HG02870 (cell line): Measurements from ENCODE around the gene TMEM203.

Experiments used
- ATAC-seq: cut with Tn5 transposase; IDR thresholded peaks from one replicate; pipeline ENCODE4 v1.9.1; 2021; ENCODE audit warnings: mild to moderate bottlenecking, moderate library complexity; ENCODE audit not compliant: unreplicated experiment

Gene TMEM203

GRCh38 chr9:137182836-137183235, 22.6 kb downstream of the TMEM203 start:
- ATAC-seq, result no peak

- no peak for ATAC-seq
These were observed 23.8 kb downstream of the TMEM203 start for GRCh38 chr9:137181680-137182079.

GRCh38 chr9:137180491-137180890, 25.0 kb downstream of the TMEM203 start:
- no peak for ATAC-seq

GRCh38 chr9:137179761-137180160, 25.7 kb downstream of the TMEM203 start:
- no peak for ATAC-seq

GRCh38 chr9:137178939-137179630, 26.4 kb downstream of the TMEM203 start:
- ATAC-seq, result no peak

- no peak for ATAC-seq
These were observed 27.1 kb downstream of the TMEM203 start for GRCh38 chr9:137178201-137178938.

- no peak for ATAC-seq
These were observed 28.9 kb downstream of the TMEM203 start for GRCh38 chr9:137176302-137177182.

GRCh38 chr9:137175345-137175961, 30.0 kb downstream of the TMEM203 start:
- ATAC-seq, result no peak

- no peak for ATAC-seq
These were observed 30.6 kb downstream of the TMEM203 start for GRCh38 chr9:137174722-137175293.

- ATAC-seq, result no peak
These were observed 31.4 kb downstream of the TMEM203 start for GRCh38 chr9:137173796-137174664.

GRCh38 chr9:137172901-137173795, 32.3 kb downstream of the TMEM203 start:
- ATAC-seq, result no peak

- no peak for ATAC-seq
These were observed 34.1 kb downstream of the TMEM203 start for GRCh38 chr9:137171149-137171900.

- no peak for ATAC-seq
These were observed 34.8 kb downstream of the TMEM203 start for GRCh38 chr9:137170486-137171148.

GRCh38 chr9:137169896-137170358, 35.5 kb downstream of the TMEM203 start, which contains the start of gene LRRC26:
Gene LRRC26, minus strand, starts transcription at chr9:137170051. Its CDS starts 108 bp downstream, at chr9:137169943.
- ATAC-seq, result no peak

- ATAC-seq, result no peak
These were observed 36.3 kb downstream of the TMEM203 start for GRCh38 chr9:137168904-137169856.

GRCh38 chr9:137168573-137168903, 36.9 kb downstream of the TMEM203 start:
- no peak for ATAC-seq
